Measurements from ENCODE around the gene DMD.

Gene DMD

GRCh38 chrX:31130457-31131220, 2080.7 kb downstream of the DMD start:
- peak; percentile 16 to 27 for DNase-seq (ENCODE audit: low read depth in 2 of 2)
- H3K4me3 ChIP-seq (replicated peaks in 1 of 2; ENCODE audit: low read depth in 2 of 2, low read length in 2 of 2), result no peak overlapping the region
- no peak for TF ChIP-seq CTCF (IDR thresholded peaks at IDR 0.05; ENCODE audit: low read depth, low read length)

DNA sequence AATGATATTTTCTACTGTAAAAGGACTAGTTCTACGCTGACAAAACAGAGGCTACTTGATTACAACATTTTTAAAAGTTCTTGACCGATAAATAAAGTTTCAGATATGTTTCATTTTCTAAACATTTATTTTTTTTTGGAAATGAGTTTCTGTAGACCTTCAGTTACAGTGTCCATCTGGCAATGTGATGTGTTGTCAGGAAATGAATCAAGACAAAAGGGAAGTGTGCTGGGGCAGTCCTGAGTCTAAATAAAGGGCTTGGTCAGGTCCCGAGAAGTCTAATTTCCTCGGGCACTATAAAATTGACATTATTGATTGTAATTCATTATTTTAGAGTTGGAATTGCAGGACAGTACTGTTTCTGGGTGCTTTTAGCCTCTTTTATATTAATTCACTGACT, 2082.5 kb downstream of the DMD start:
- peak in 1 of 2 donors; percentile 43 for DNase-seq (ENCODE audit: low read depth in 2 of 2)
- TF ChIP-seq CTCF (IDR thresholded peaks at IDR 0.05; ENCODE audit: low read depth, low read length), result no peak
- no peak overlapping the region for H3K4me3 ChIP-seq (replicated peaks in 1 of 2; ENCODE audit: low read depth in 2 of 2, low read length in 2 of 2)

- no peak for TF ChIP-seq CTCF (IDR thresholded peaks at IDR 0.05; ENCODE audit: low read depth, low read length)
- H3K4me3 ChIP-seq (replicated peaks in 1 of 2; ENCODE audit: low read depth in 2 of 2, low read length in 2 of 2), result no peak overlapping the region
- no peak for DNase-seq (ENCODE audit: low read depth in 2 of 2)
Observed at GRCh38 chrX:31127716-31128115, 2083.6 kb downstream of the DMD start.

- H3K4me3 ChIP-seq (replicated peaks in 1 of 2; ENCODE audit: low read depth in 2 of 2, low read length in 2 of 2), result no peak overlapping the region
- no peak for TF ChIP-seq CTCF (IDR thresholded peaks at IDR 0.05; ENCODE audit: low read depth, low read length)
- peak; percentile 13 to 89 for DNase-seq (ENCODE audit: low read depth in 2 of 2)
Observed at GRCh38 chrX:31126205-31126604, 2085.1 kb downstream of the DMD start.

DNA sequence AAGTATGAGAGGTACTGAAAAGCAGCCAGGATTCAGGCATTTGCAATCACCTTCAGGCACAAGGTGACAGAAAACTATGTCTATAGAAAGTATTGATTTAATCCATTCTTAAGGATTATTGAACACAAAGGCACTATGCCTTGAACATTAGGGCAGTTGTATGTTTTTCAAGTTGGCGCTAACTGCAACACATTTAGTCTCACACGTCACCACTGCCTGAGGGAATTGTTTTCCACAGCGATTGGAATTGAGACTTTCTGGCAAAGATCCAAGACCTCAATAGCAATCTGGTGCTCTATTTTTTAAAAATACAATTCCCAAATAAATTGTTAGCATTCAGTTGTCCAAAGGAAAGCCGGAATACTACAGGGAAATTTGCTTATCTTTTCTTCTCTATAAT, 2086.8 kb downstream of the DMD start:
- no peak for DNase-seq (ENCODE audit: low read depth in 2 of 2)
- H3K4me3 ChIP-seq (replicated peaks in 1 of 2; ENCODE audit: low read depth in 2 of 2, low read length in 2 of 2), result no peak overlapping the region
- TF ChIP-seq CTCF (IDR thresholded peaks at IDR 0.05; ENCODE audit: low read depth, low read length), result no peak

- no peak for DNase-seq (ENCODE audit: low read depth in 2 of 2)
- no peak for TF ChIP-seq CTCF (IDR thresholded peaks at IDR 0.05; ENCODE audit: low read depth, low read length)
- no peak overlapping the region for H3K4me3 ChIP-seq (replicated peaks in 1 of 2; ENCODE audit: low read depth in 2 of 2, low read length in 2 of 2)
Observed at GRCh38 chrX:31123335-31123734, 2088.0 kb downstream of the DMD start.

GRCh38 chrX:31117266-31117665, 2094.1 kb downstream of the DMD start:
- TF ChIP-seq CTCF (IDR thresholded peaks at IDR 0.05; ENCODE audit: low read depth, low read length), result no peak
- no peak overlapping the region for H3K4me3 ChIP-seq (replicated peaks in 1 of 2; ENCODE audit: low read depth in 2 of 2, low read length in 2 of 2)
- DNase-seq (ENCODE audit: low read depth in 2 of 2), result peak; percentile 12 to 17
